Middle frontal gyrus (tissue), 1 donor: Measurements from ENCODE around the gene ASTN2.
A peak's percentile ranks its signal among the peaks of the same experiment; 100 is the strongest.

Experiments used
- DNase-seq: peaks from one replicate; pipeline ENCODE4 v3.0.0-alpha.2; 2015; ENCODE audit warnings: low spot score; ENCODE audit errors: extremely low spot score

Gene ASTN2

DNA sequence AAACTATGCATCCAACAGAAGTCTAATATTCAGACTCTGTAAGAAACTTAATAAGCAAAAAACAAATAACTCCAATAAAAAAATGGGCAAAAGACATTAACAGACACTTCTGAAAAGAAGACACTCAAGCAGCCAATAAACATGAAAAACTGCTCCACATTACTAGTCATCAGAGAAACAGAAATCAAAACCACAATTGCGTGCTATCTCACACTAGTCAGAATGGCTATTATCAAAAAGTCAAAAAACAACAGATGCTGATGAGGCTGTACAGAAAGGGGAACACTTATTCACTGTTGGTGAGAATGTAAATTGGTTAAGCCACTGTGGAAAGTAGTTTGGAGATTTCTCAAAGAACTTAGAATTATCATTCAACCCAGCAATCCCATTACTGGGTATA, 829.0 kb downstream of the ASTN2 start:
- no peak for DNase-seq

DNA sequence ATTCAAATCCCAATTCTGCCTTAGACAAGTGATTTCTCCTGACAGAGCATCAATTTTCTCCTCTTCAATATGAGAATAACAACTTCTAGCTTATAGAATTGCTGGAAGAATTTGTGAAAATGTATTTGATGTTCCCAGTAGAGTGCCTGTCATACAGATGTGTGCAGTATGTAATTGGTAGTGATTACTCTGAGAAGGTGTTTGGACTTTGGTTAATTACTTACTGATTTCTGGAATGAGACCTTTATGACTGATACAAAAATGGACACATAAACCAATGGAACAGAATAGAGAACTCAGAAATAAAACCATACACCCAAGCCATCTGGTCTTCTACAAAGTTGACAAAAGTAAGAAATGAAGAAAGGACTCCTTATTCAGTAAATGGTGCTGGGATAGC, 829.7 kb downstream of the ASTN2 start:
- no peak for DNase-seq

DNA sequence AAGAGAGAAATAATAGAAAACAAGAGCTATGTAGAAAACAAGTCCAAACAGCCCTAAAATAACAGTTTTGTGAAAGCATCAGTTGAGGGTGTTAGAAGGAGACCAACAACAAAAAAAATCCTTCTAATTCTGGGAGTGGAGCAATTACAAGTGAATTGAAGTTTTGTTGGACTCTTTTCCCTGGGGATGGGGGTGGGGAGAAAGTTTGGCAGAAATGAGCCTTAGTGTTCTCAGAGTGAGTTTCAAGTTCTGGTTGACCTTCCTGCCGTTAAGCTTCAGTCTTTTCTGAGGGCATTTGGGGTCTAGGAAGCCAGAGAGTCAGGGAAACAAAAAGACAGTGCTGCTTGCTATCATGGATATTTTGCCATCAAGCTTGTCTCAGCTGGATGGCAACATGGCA, 834.0 kb downstream of the ASTN2 start:
- no peak for DNase-seq

DNA sequence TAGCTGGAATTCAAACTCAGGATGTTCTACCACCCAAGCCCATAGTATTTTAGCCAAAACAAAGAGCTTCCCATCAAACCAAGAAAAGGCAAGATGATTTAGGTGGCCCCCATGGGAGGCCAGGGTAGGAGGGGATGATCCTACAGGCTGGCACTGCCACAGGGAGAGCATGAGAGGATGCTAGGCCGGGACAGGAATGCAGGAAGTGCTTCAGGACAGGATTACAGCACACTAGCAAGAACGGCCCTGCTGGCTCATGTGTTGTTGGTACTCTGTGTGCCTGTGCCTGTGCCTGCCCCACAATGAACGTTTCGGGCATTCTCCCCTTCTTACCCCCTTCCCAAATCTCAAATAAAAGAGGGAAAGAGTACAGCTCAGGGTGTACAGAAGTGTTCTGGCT, 838.5 kb downstream of the ASTN2 start:
- no peak for DNase-seq

DNA sequence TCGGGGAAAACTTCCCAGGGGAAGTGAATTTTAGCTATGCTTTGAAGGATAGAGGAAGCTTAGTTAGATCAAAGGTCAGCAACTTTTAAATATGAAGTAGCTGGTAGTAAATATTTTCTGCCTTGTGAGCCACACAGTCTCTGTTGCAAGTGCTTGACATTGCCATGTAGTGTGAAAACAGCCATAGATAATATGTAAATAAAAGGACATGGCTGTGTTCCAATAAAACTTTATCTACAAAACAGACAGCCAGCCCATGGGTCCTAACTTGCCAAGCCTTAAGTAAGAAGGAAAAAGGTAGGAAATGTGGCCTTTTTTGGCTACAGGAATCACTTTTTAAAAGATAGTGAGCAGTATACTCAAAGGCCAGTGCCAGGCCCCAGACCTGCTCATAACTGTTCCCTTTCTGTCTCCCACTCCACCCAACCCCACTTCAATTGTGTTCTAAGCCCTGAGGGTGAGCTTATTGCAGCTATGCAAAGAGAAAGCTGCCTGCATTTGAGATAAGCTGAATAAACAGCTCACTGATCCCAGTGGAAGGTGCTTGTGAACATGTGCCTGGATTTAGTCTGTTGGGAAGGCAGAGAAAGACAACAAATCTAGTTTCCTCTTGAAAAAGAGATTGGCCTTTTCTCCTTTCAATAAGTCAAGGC, 840.7 kb downstream of the ASTN2 start:
- no peak for DNase-seq

DNA sequence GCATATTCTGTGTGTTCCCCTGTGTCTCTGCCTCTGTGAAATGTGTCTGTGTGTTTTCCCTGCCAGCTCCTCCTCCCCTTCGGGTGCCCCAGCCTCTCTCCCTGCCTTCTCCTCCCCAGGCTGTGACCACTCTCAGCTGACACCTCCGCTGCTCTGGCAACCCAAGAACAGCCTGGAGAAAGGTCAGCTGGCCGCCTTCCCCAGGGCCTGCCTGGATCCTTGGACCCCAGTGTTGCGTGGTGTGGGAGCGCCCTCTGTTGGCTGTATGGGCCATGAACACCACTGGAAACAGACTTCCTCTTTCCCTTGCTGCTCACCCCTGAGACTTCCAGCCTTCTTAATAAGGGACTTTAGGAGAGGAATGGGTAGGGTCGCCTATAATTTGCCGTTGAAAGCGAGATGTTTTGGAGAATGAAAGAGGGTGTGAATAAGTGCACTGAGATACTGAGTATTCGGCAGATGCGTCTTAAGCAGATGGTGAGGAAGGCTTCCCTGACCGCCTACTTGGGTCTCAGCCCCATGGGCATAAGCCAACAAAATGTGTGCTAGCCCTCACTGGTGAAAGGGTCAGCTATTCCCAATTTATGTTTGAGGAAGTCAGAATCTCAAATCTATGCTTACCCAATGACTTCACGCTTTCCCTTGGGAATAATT, 842.6 kb downstream of the ASTN2 start:
- peak; percentile 23 for DNase-seq

DNA sequence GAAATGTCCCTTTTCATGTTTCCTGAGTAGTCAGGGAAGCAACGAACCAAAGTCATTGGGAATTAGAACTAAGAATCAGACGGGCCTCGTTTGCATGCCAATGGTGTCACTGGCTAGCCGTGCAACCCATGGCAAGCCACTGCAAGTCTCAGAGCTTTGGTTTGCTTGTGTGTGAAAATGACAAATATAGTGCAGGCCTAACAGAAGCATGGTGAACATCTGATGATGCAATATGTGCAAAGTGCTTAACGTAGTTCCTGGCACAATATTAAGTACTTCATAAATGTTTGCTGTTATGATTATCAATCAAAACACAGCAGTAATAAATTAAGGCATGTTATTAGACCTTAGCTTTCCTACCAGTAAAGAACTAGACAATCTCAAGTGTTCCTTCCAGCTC, 845.7 kb downstream of the ASTN2 start:
- DNase-seq: no peak

DNA sequence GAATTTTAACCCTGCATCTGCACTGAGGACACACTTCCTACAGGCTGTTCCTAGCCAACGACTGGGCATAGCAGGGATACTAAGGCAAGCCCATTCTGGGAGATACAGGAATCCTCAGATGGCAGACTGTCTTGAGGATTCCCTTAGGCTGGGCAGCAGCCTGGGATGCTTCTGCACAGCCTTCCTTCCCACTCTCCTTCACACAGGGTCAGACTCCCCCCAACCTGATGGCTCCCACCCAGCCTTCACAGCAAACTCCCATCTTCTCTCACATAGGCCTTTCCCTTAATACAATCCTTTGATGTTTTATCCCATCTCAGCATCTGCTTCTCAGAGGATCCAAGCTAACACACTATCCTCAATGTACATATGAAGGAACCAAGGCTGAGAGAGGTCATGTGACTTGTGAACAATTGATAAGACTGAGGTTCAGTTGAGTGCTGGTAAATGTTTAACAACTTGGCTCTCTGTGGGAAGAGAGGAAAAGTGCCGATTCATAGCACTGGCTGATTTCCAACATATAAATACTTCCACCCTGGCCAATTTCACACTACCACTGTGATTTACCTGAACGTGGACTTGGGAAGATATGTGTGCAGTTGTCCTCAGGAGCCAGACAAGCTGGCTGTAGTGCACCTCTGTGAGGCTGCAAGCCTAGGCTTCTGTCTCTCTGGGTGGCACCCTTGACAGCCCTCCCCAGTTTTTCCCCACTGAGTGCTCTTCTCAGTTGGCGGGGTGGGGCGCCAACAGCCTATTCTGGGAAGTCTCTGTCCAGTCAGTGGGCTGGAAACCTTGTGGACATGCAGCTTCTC, 848.0 kb downstream of the ASTN2 start:
- DNase-seq: no peak

DNA sequence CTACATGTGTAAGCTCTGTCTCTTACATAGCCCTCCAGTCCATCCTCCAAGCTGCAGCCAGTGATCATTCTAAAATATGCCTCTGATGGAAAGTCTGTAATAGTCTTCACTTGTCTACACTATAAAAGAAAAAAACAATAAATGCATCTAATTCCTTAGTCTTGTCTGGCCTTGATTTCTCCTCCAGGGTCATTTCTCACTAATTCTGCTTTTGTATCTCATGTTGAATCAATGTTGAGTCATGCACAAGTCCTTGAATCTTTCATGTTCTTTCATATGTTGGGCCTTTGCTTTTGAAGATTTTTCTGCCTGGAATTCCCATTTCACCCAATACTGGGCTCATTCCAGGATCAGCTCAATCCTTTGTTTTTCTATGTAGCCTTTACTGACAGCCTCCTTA, 848.9 kb downstream of the ASTN2 start:
- no peak for DNase-seq

DNA sequence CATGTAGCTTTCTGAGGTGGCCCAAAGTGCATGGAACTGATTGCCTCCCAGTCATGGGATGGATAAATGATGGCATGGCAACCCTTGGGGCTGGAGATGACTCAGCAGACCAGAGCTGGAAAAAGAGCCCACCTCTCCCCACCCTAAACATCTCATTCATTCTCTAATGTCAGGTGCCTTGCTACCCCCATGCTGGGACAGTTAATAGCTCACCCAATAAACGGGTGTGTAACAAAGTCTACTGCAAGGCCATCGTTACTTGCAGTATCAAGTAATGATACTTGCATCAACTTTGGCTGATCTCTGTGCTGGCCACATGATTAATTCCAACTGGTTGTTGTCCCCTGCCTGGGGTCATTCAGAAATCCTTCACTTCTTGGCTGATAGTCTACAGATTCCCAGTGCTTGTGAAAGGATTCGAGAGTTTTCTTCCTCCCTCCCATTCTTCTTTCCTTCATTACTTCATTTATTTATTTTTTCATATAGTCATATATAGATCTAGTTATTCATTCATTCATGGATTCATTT, 850.5 kb downstream of the ASTN2 start:
- DNase-seq: no peak

DNA sequence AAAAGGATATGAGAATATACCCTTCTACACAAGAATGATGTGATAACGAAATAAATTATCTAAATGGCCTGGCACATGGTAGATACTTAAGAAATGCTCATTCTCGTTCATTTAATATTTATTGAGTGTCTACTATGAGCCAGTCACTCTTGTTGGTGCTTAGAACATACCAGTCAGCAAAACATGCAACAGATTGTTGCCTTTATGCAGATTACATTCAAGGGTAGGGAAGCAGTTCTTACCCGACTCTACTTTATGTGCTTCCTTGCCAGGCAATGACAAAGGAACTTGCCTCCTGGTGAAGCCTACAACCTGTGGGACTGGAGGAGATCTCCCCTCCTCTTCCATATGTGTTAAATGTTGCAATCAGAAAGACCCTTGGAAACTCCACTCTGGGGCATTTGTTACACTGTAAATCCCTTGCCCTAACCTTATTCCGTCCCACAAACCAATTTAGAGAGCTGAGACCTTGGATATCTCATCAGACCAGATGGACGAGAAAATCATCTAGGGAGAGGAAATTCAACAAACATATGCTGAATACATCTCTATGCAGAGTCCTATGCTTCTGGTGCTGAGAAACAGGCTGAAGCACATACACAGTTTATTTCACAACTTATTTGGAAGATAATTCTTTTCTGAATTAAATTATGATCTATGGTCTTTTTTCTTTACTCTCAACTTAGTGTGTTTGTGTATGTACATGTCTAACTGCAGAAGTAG, 855.9 kb downstream of the ASTN2 start:
- DNase-seq: no peak

DNA sequence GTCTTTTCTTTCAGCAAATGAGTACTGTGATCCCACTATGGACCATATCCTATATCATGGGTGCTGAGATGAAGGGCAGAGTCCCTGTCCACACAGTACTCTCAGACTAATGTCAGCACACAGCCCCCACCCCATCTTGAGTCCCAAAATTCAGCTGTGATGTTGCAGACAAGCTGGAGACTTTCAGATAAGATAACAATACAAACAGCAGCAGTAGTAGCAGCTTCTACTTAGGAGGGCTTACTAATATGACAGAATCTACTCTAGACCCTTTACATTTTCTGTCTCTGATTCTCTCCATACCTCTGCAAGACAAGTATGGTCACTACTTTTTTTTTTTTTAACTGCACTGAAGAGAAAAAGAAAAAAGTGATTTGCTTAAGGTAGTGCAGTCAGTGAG, 856.8 kb downstream of the ASTN2 start:
- DNase-seq: no peak

DNA sequence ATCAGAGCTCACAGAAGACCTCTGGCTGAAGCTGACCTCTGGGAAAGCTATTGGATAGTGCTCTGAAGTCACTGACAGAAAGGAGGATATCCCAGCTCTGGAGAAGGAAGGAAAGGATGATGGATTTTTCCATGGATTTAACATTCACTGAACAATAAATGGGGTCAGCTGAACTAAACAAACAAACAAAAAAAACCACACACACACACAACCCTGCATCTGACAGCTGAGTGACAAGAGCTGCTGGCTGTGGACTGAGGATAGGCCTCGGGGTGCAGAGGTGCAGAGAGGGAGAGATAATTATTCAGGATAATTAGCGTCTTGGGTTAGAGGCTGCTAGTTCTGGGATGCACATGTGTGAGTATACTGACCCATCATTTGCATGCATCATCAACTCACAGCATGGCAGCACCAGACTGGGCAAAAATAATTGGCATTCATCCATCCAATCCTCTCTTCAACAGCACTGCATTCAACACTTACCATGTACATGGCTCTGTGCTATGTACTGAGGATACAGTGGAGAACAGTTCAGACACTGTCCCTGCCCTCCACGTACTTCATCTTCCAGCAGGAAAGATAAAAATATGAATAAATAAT, 859.2 kb downstream of the ASTN2 start:
- DNase-seq: no peak

DNA sequence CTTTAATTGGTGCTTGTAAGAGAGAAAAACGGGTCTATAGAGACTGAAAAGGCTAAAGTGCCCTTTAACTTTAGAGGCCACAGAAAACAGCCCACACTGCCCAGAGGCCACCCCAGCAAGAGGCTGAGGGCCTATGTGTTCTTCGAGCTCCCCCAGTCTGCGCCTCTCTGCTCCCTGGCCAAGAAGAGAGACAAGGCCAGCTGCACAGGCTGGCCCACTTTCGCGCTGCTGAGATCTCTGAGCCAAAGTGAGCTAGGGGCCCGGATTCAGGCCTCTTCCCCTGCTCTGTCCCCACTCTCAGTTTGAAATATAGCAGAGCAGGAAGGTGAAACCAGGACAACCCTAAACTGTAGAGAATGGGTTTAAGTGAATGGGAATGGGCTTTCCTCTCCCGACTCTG, 859.7 kb downstream of the ASTN2 start:
- no peak for DNase-seq

DNA sequence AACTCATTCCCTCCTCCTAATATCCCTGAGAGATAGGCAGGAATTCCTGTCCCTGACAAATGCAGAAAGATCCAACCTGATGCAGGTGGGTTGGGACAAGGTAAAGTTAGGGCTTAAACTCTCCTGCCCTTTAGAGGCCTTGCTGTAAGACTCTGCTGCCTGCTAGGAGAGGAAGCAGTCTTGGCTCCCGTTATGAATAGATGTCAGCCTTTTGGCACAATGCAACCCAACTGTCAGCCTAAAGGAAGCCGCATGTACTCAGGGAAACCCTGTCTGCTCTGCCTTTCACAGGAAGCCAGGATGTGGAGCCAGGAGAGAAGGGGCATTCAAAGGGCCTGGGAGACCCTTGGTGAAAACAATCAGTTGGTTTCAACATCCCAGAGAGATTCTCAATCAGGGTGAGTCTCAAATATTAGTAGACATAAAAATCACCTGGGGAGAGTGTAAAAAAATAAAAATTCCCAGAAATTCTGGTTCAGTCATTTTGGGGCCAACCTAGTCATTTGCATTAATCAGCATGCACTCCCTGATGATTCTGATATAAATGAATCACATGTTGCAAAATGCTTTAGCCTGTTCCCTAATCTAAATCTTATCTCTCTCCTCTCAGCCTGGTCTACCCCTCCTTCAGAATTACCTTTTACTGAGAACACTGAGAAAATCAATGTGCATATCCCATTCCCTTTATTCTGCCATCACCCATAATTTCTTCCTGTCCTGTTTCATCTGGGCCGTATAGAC, 864.0 kb downstream of the ASTN2 start:
- DNase-seq: no peak

DNA sequence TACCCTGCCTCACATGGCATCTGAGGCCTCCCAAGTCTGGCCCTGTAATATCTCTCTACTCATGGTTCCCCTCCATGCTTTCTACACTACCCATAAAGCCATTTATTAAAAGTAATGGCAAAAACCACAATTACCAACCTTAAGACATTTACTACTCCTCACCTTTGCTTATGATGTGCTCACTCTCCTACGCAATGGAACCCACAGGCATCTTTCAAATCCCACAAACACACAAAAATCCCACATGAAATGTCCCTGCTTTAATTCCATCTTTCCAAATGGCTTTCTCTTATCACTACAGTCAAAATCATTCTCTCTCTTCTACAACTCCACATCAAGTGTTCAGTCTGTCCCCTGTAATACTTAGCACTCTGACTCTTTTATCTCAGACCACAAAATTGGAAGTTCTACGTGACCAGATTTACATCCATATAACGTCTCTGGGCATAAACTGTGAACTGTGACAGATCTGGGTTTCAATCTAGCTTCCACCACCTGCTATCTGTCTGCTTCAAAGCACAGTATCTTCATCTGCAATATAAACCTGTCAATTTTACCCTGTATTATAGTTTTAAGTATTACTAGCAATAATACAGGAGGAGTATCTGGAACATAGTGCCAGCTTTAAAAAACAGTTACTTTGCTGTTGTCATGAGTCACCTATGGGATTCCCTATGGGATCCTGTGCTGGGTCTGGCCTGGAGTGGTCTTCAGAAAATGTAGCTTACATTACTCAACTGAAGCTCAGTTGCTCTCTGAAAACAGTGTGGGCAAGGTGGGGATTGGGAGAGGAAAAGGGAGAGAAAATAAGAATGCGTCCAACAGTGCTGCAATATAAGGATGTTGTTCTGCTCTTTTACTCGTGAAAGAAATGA, 864.8 kb downstream of the ASTN2 start:
- DNase-seq: no peak

DNA sequence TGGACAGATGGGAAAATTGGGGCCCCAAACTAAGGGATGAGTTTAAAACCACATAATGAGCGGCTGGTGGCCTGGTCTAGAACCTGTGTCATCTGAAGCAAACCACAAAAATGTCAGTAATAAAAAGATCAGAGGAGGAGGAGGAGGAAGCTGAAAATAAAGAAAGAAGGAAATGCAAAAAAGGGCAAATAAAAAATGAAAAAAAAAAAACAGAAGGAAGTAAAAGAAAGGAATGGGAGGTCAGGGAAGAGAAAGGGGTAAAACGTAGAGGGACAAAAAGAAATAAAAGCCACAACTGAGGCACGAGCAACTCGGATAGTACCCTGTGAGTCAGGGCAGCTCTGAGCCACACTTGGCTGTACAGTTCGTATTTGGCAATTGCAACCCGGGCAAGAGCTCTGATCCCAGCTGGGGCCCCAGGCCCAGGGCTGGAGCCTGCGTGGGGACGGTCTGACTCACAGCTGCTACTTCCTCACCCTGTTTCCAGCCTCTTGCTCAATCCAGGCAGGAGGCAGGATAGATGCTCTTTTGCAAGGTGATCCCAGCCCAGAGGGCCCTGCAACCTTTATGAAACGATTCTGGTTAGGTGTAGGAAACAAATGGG, 865.7 kb downstream of the ASTN2 start:
- no peak for DNase-seq

DNA sequence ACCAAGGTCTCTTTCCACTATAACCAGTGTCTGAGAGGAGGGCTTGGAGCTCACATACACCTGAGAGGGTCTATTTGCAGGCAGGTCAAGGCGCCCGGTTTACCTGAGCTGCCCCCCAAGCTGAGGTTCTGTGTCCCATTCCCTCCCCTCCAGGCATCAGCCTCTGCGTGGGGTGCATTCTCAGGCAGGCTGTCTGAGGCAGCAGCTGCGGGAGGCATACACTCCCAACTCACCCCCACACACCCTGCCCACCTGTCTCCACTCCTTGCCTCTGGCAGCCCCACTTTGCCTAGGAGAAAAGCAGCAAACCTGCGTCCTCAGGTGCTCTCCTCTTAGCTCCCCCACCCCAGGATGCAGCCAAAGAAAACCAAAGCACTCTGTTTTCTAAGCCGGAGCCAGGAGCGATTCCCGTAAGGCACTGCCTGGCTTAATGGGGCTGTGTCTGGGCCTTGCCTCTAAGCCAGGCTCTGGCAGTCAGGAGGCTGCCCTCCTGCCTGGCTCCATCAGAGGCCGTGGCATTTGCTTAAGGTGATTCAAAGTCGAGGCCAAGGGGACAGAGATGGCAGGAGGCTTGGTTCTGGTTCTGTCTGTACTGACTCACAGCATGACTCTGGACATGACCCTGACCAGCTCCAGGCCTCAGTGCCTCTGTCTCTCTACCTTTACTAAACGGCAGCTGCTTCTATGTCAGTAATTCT, 867.0 kb downstream of the ASTN2 start:
- DNase-seq: no peak
